Measurements from ENCODE around the gene ETV6. TPM values are rescaled to one million over a fixed set of nuclear protein-coding genes. Genes with fewer than 3 reads are reported as not detected.

ETV6 gene
- total and polyA plus RNA-seq, 9 of the 15 experiments (the other 6 are each of a cell fraction or from before 2014, with no cell fraction given) = 0.81 to 12.7 (median 4.1) TPM

GRCh38 chr12:11943919-11944700 lies 294.6 kb downstream of the ETV6 start:
- Histone ChIP-seq H3K36me3 (ENCODE audit: control insufficient read depth, insufficient read depth, low read length) (no peaks in the 10 kb centered on the region), H4K20me1 (replicated peaks; ENCODE audit: control insufficient read depth, insufficient read depth, low read length) (no peaks in the 10 kb centered on the region), H3K4me3 (no peak overlapping the region), H3K27ac (ENCODE audit: extremely low read depth, low read depth, low read length) (no peak overlapping the region), H3K9me1 (ENCODE audit: control insufficient read depth, insufficient read depth, low read length) (no peaks in the 10 kb centered on the region), H3K4me2 (ENCODE audit: insufficient read depth, low read length) (no peak overlapping the region), H3K9ac (ENCODE audit: insufficient read depth in 1 of 2, low read depth in 2 of 2, low read length in 2 of 2) (no peak overlapping the region), H3K4me1 (replicated peaks in 1 of 2; ENCODE audit: control insufficient read depth in 2 of 2, insufficient read depth in 2 of 2, low read length in 2 of 2) (no peaks in the 10 kb centered on the region), H3K9me3 (replicated peaks; ENCODE audit: control insufficient read depth, insufficient read depth, low read depth, low read length) (no peaks in the 10 kb centered on the region), H2AFZ (ENCODE audit: low read depth, low read length) (no peak overlapping the region), H3K27me3 (ENCODE audit: control insufficient read depth in 2 of 2, insufficient read depth in 2 of 2, low read length in 2 of 2) (peaks cover 2 to 39% of the 10 kb centered on the region in 2 experiments; a peak in 3 of 5 replicates), H3K79me2 (ENCODE audit: control insufficient read depth, insufficient read depth, low read length) (no peaks in the 10 kb centered on the region)
- BruUV-seq (replicated peaks) = no TSS peak
- POLR2A ChIA-PET = interaction anchor here (0.6 to 1.0 kb wide), 2 partner anchors 16 to 54 kb away, joined by 3 to 4 read pairs; no protein-coding TSS in a partner anchor
- WGBS (ENCODE audit: insufficient coverage, low coverage, missing lambda C conversion rate) = 2% methylated on average over 12 of the region's 12 CpGs
- intact Hi-C loops (cut with micrococcal nuclease) (no loop called here), in situ Hi-C loops (cut with MboI) (no loop called here)
- no peak for DNase-seq (ENCODE audit: extremely low read depth in 1 of 4, low spot score in 3 of 4)
- ATAC-seq = no peak
- CTCF ChIA-PET (ENCODE audit: low intra/inter-chr PET ratio) = no interaction called here
- no peak for FAIRE-seq
- TF ChIP-seq, protein P1, sequence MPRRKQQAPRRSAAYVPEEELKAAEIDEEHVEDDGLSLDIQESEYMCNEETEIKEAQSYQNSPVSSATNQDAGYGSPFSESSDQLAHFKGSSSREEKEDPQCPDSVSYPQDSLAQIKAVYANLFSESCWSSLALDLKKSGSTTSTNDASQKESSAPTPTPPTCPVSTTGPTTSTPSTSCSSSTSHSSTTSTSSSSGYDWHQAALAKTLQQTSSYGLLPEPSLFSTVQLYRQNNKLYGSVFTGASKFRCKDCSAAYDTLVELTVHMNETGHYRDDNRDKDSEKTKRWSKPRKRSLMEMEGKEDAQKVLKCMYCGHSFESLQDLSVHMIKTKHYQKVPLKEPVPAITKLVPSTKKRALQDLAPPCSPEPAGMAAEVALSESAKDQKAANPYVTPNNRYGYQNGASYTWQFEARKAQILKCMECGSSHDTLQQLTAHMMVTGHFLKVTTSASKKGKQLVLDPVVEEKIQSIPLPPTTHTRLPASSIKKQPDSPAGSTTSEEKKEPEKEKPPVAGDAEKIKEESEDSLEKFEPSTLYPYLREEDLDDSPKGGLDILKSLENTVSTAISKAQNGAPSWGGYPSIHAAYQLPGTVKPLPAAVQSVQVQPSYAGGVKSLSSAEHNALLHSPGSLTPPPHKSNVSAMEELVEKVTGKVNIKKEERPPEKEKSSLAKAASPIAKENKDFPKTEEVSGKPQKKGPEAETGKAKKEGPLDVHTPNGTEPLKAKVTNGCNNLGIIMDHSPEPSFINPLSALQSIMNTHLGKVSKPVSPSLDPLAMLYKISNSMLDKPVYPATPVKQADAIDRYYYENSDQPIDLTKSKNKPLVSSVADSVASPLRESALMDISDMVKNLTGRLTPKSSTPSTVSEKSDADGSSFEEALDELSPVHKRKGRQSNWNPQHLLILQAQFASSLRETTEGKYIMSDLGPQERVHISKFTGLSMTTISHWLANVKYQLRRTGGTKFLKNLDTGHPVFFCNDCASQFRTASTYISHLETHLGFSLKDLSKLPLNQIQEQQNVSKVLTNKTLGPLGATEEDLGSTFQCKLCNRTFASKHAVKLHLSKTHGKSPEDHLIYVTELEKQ (CRISPR knock-in tag; IDR thresholded peaks at IDR 0.05) = no peak
- TF ChIP-seq HOXB6 (CRISPR knock-in tag; IDR thresholded peaks at IDR 0.05; ENCODE audit: borderline replicate concordance) = no peak
- TF ChIP-seq TEAD1 (CRISPR knock-in tag; IDR thresholded peaks at IDR 0.05) = no peak
- no peak for TF ChIP-seq RERE (CRISPR knock-in tag; IDR thresholded peaks at IDR 0.05; ENCODE audit: borderline replicate concordance)
- no peak for TF ChIP-seq RUNX1 (IDR thresholded peaks at IDR 0.05; ENCODE audit: low read depth)
- no peak for TF ChIP-seq SRSF1 (IDR thresholded peaks at IDR 0.05; ENCODE audit: low read depth, low read length)
- no peak for TF ChIP-seq ZBTB9 (CRISPR knock-in tag; IDR thresholded peaks at IDR 0.05)
- no peak for TF ChIP-seq ZNF23 (CRISPR knock-in tag; IDR thresholded peaks at IDR 0.05)
- TF ChIP-seq NUFIP1 (IDR thresholded peaks at IDR 0.05; ENCODE audit: partially characterized antibody) = no peak
